Erythroblast (primary cell): ENCODE data around the gene ADCY3.

Experiments
- DNase-seq, 2 experiments: peaks; one replicate each; lab custom pipeline; 2025; lab: John Stamatoyannopoulos, UW
- GATA1 ChIP-seq: IDR thresholded peaks from 2 replicates; pipeline ENCODE4 v1.6.1; 2011; ENCODE audit warnings: low read depth, mild to moderate bottlenecking, control low read depth, low read length, moderate library complexity
- POLR2A ChIP-seq: IDR thresholded peaks from 2 replicates; pipeline ENCODE4 v1.6.1; 2011; ENCODE audit warnings: mild to moderate bottlenecking, low read length

Gene ADCY3

GRCh38 chr2:24871852-24872333, 48.1 kb downstream of the ADCY3 start:
- TF ChIP-seq GATA1 (no peak), POLR2A (no peak)
- DNase-seq: no peak

DNA sequence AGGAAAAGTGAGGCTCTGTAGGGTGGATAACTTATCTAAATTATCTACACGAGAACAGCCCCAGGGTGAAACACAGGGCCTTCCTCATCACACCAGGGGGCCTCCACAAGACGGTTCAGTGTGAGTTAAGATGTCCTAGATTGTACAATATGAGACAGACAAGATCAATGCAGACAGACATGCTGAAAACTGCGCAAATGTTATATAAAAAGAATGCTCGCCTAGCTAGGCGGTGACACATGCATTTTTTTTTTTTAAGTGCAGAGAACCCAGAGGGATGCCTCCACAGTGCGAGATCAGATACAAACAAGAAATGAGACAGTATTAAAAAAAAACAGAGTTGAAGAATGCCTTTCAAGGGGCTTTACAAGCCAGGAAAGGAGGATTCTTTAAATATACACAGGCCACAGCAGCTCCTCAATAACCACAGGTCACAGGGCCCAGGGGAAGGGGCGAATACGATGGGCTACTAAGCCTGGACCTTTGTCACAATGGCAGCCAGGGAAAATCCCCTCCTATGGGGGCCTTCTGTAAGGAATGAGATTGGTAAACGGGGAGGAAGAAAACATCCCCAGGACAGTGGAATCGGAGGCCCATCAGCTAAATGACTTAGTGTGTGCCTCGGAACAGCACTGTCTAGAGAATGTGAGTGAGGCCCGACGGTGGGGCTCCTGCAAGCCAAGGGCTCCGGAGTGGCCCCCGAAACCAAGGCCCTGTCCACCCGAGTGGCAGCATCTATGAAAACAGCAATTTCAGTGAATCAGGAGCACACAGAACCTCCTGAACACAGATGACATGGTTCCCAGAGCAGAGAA, 48.9 kb downstream of the ADCY3 start:
- no peak for TF ChIP-seq GATA1
- no peak for TF ChIP-seq POLR2A
- no peak for DNase-seq

DNA sequence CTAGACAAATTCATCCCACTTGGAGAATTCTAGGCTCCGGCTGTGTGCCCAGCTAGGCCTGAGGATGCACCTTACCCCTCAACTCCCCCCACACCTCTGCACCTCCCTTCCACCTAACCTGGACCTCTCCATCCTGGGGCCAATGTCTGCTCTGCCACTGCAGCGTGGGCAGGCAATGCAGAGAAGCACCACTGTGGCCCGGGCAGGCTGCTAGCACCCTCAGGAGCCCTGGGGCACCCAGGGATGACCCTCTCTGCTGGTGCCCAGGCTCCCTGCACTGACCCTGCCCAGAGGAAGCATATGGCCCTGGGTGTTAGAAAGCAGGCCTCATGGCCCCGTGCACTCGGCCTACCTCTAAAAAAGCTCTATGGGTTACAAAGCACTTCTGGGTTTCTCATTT, 49.6 kb downstream of the ADCY3 start:
- no peak for TF ChIP-seq GATA1
- no peak for TF ChIP-seq POLR2A

GRCh38 chr2:24866946-24867345, 53.1 kb downstream of the ADCY3 start:
- no peak for TF ChIP-seq GATA1
- TF ChIP-seq POLR2A: no peak
- DNase-seq: no peak

More for the DNA sequence above, 49.6 kb downstream of the ADCY3 start:
- DNase-seq: no peak

GRCh38 chr2:24863641-24864040, 56.4 kb downstream of the ADCY3 start:
- no peak for TF ChIP-seq POLR2A
- TF ChIP-seq GATA1: no peak
- DNase-seq: no peak

- TF ChIP-seq POLR2A: no peak
- TF ChIP-seq GATA1: no peak
- no peak for DNase-seq
Measured at GRCh38 chr2:24861500-24861899, 58.5 kb downstream of the ADCY3 start.

DNA sequence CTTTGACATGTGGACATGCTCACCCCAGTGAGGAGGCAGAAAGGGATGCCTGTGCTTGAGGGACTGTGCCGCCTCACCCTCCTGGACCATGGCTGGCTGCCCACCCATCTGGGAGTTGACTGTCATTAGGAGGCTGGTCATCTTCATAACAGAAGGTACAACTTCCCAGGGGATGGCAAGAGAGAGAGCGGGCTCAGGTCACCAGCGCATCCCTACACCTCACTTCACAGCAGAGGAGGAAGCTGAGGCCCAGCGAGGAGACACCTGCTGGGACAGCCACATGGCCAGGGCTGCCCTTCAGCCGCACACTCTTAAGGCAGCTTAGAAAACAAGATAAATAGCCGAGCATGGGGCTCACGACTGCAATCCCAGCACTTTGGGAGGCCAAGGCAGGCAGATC, 59.4 kb downstream of the ADCY3 start:
- no peak for TF ChIP-seq GATA1
- TF ChIP-seq POLR2A: no peak
- no peak for DNase-seq

GRCh38 chr2:24859968-24860600, 60.0 kb downstream of the ADCY3 start:
- TF ChIP-seq GATA1: no peak
- TF ChIP-seq POLR2A: no peak
- no peak for DNase-seq

DNA sequence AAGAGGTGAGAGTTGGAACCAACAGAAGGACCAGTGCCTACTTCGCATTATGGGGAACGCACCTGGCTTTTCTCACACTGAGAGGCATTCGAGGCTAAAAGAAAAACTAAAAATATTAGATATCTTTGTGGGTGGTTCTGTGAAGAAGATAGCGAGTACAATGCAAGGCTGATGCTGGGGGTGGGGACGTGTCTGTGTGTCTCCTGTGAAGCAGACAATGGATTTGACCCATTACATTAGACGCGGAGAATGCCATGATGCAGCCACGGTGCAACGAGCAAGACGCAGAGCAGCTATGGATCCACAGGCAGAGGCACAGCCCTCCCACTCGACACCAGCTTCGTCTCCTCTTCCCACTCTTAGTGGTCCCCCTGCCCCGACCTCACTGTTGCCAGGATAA, 61.0 kb downstream of the ADCY3 start:
- DNase-seq: no peak
- TF ChIP-seq GATA1: no peak
- TF ChIP-seq POLR2A: no peak

- DNase-seq: no peak
Measured at GRCh38 chr2:24857746-24858145, 62.3 kb downstream of the ADCY3 start.

GRCh38 chr2:24856791-24857211, 63.2 kb downstream of the ADCY3 start:
- DNase-seq: no peak

More at GRCh38 chr2:24857746-24858145, 62.3 kb downstream of the ADCY3 start:
- TF ChIP-seq POLR2A (no peak), GATA1 (no peak)

DNA sequence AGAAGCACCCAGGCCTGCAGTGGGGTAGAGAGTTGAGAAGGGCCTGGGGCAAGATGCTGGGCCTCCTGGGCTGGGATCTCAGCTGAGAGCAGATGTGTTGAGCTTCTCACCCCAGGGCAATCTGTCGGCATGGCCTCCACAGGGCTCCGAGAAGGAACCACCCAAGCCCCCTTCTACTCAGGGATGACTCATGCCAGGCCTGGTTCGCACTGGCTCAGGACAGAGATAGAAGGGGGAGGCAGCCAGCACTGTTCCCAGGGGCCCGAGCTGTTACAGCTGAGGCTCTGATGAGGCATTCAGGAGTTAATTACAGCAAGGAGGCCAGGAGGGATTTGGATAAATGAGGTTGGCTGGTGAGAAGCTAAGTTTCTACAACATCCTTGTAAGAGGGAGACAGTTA, 64.3 kb downstream of the ADCY3 start:
- no peak for DNase-seq
- TF ChIP-seq GATA1: no peak
- no peak for TF ChIP-seq POLR2A

More at GRCh38 chr2:24856791-24857211, 63.2 kb downstream of the ADCY3 start:
- TF ChIP-seq POLR2A (no peak), GATA1 (no peak)

DNA sequence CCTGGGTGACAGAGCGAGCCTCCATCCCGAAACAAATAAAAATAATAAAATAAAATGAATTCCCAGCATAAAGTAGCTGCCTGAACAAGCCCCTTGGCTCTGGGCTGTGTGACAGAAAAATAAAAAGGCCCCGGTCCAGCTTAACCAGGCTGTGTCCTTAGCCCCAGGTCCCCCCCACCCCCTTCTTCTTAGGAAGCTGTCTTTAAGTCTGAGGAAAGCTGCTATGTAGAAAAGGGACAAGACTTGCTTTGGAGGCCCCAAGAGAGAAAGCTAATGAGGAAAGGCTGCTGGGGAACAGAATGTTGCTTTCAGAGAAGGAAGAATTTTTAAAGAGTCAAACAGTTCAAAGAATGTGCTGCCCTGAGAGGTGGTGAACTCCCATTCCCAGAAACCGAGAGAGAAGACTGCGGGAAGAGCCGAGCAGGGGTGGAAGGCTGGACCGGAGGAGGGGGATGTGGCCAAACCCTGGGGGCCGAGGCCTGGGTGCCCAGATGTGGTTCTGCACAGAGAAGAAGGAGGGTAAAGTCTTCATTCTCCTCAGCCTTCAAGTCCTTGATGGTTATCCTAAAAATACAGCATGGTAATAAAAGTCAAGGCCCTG, 64.9 kb downstream of the ADCY3 start:
- TF ChIP-seq GATA1: no peak
- TF ChIP-seq POLR2A: no peak
- DNase-seq: no peak

GRCh38 chr2:24853996-24854395, 66.0 kb downstream of the ADCY3 start:
- no peak for DNase-seq
- no peak for TF ChIP-seq GATA1

DNA sequence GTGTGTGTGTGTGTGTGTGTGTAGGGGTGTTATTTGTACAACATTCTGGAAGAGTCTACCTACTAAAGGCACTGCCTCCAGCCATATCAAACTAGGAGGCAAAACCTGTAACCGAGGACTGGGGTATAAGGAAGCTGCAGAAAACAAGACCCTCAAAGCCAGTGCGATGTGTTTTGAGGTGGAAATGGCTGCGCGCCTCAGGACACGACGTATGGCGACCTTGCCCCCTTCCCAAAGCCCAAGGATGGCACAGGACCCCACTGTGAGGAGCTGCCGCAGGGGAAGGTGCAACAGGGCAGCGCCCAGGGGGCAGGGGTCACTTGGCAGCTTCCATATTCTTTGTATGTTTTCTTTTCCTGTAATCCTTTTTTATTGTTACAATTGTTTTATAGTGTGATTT, 67.0 kb downstream of the ADCY3 start:
- DNase-seq: no peak
- TF ChIP-seq POLR2A (no peak), GATA1 (no peak)
